ENCODE results near the gene ZBTB7C. TPM values are rescaled to one million over a fixed set of nuclear protein-coding genes. Genes with fewer than 3 reads are reported as not detected.
A peak's percentile ranks its signal among the peaks of the same experiment; 100 is the strongest.

The ZBTB7C gene
- total RNA-seq, 2 experiments from 2014 or later = 0.81 to 0.95 TPM

- H3K36me3 Mint-ChIP-seq (ENCODE audit: low read depth) = no peaks in the 10 kb centered on the region
- peaks cover 3% of the 10 kb centered on the region for H3K4me1 Mint-ChIP-seq
- peak; percentile 50 for DNase-seq
- no peak overlapping the region for H3K4me3 Mint-ChIP-seq
- no peak overlapping the region for H3K27ac Mint-ChIP-seq
- CTCF ChIA-PET = interaction anchor here (0.7 to 3.3 kb wide), 19 partner anchors 10 to 241 kb away, joined by 3 to 35 read pairs (median 4); partner anchors contain the start of gene SMAD2
- POLR2A ChIA-PET = no interaction called here
- peaks cover 5% of the 10 kb centered on the region for H3K27me3 Mint-ChIP-seq
- H3K9me3 Mint-ChIP-seq = peaks cover 8% of the 10 kb centered on the region
Observed at GRCh38 chr18:47997338-47997780, 411.8 kb downstream of the ZBTB7C start.

- Mint-ChIP-seq H3K27me3 (peaks cover 8% of the 10 kb centered on the region), H3K4me3 (no peak overlapping the region), H3K36me3 (ENCODE audit: low read depth) (no peaks in the 10 kb centered on the region), H3K27ac (no peak overlapping the region), H3K9me3 (peaks cover 8% of the 10 kb centered on the region), H3K4me1 (peaks cover 3% of the 10 kb centered on the region)
- ChIA-PET POLR2A (no interaction called here), CTCF (interaction anchor here (0.9 to 3.3 kb wide), 4 partner anchors 8 to 247 kb away, joined by 3 to 35 read pairs (median 14); no protein-coding TSS in a partner anchor)
- no peak for DNase-seq
Observed at GRCh38 chr18:47996091-47996541, 413.1 kb downstream of the ZBTB7C start.

GRCh38 chr18:47995654-47996053 lies 413.5 kb downstream of the ZBTB7C start:
- Mint-ChIP-seq H3K9me3 (peaks cover 8% of the 10 kb centered on the region), H3K36me3 (ENCODE audit: low read depth) (no peaks in the 10 kb centered on the region), H3K27ac (no peak overlapping the region), H3K4me1 (peaks cover 3% of the 10 kb centered on the region), H3K27me3 (peaks cover 8% of the 10 kb centered on the region), H3K4me3 (no peak overlapping the region)
- CTCF ChIA-PET = interaction anchor here (0.9 to 3.3 kb wide), 3 partner anchors 8 to 247 kb away, joined by 3 to 23 read pairs (median 5); no protein-coding TSS in a partner anchor
- DNase-seq = no peak
- POLR2A ChIA-PET = no interaction called here

- DNase-seq = no peak
- H3K4me1 Mint-ChIP-seq = no peaks in the 10 kb centered on the region
- peaks cover 13% of the 10 kb centered on the region for H3K27me3 Mint-ChIP-seq
- ChIA-PET POLR2A (no interaction called here), CTCF (no interaction called here)
- peaks cover 8% of the 10 kb centered on the region for H3K9me3 Mint-ChIP-seq
- no peak overlapping the region for H3K27ac Mint-ChIP-seq
- H3K36me3 Mint-ChIP-seq (ENCODE audit: low read depth) = no peaks in the 10 kb centered on the region
- H3K4me3 Mint-ChIP-seq = no peak overlapping the region
Observed at GRCh38 chr18:47993409-47993808, 415.8 kb downstream of the ZBTB7C start.

- ChIA-PET CTCF (no interaction called here), POLR2A (no interaction called here)
- Mint-ChIP-seq H3K36me3 (ENCODE audit: low read depth) (no peaks in the 10 kb centered on the region), H3K9me3 (peaks cover 8% of the 10 kb centered on the region), H3K27ac (no peak overlapping the region), H3K27me3 (peaks cover 13% of the 10 kb centered on the region), H3K4me3 (no peak overlapping the region), H3K4me1 (no peaks in the 10 kb centered on the region)
- no peak for DNase-seq
Observed at GRCh38 chr18:47992976-47993375, 416.2 kb downstream of the ZBTB7C start.

GRCh38 chr18:47992266-47992665 lies 416.9 kb downstream of the ZBTB7C start:
- H3K27me3 Mint-ChIP-seq = peaks cover 13% of the 10 kb centered on the region
- no peak overlapping the region for H3K4me3 Mint-ChIP-seq
- H3K27ac Mint-ChIP-seq = no peak overlapping the region
- peaks cover 3% of the 10 kb centered on the region for H3K9me3 Mint-ChIP-seq
- H3K36me3 Mint-ChIP-seq (ENCODE audit: low read depth) = no peaks in the 10 kb centered on the region
- POLR2A ChIA-PET = no interaction called here
- CTCF ChIA-PET = interaction anchor here (0.6 kb wide), 1 partner anchor 46 kb away, joined by 5 read pairs; no protein-coding TSS in a partner anchor
- DNase-seq = no peak
- no peaks in the 10 kb centered on the region for H3K4me1 Mint-ChIP-seq

- Mint-ChIP-seq H3K36me3 (ENCODE audit: low read depth) (no peaks in the 10 kb centered on the region), H3K27ac (no peak overlapping the region), H3K4me1 (no peaks in the 10 kb centered on the region), H3K4me3 (no peak overlapping the region), H3K27me3 (peaks cover 9% of the 10 kb centered on the region), H3K9me3 (no peaks in the 10 kb centered on the region)
- ChIA-PET CTCF (no interaction called here), POLR2A (no interaction called here)
- no peak for DNase-seq
Observed at GRCh38 chr18:47990981-47991380, 418.2 kb downstream of the ZBTB7C start.

GRCh38 chr18:47987388-47987699 lies 421.8 kb downstream of the ZBTB7C start:
- DNase-seq = no peak
- Mint-ChIP-seq H3K27me3 (peaks cover 8% of the 10 kb centered on the region), H3K4me1 (peaks cover 3% of the 10 kb centered on the region), H3K36me3 (ENCODE audit: low read depth) (no peaks in the 10 kb centered on the region), H3K9me3 (no peaks in the 10 kb centered on the region), H3K4me3 (no peak overlapping the region), H3K27ac (no peak overlapping the region)
- CTCF ChIA-PET = interaction anchor here (0.7 to 1.5 kb wide), 4 partner anchors 9 to 942 kb away, joined by 3 to 5 read pairs (median 4); no protein-coding TSS in a partner anchor
- POLR2A ChIA-PET = no interaction called here

- CTCF ChIA-PET = interaction anchor here (0.6 to 1.5 kb wide), 5 partner anchors 10 to 943 kb away, joined by 3 to 5 read pairs (median 4); no protein-coding TSS in a partner anchor
- H3K4me1 Mint-ChIP-seq = peaks cover 3% of the 10 kb centered on the region
- H3K4me3 Mint-ChIP-seq = no peak overlapping the region
- DNase-seq = no peak
- H3K27ac Mint-ChIP-seq = no peak overlapping the region
- POLR2A ChIA-PET = no interaction called here
- H3K27me3 Mint-ChIP-seq = peaks cover 8% of the 10 kb centered on the region
- H3K36me3 Mint-ChIP-seq (ENCODE audit: low read depth) = no peaks in the 10 kb centered on the region
- H3K9me3 Mint-ChIP-seq = no peaks in the 10 kb centered on the region
Observed at GRCh38 chr18:47986620-47987387, 422.4 kb downstream of the ZBTB7C start.

- peaks cover 6% of the 10 kb centered on the region for H3K27me3 Mint-ChIP-seq
Observed at GRCh38 chr18:47985866-47986265, 423.3 kb downstream of the ZBTB7C start.

GRCh38 chr18:47984991-47985390 lies 424.2 kb downstream of the ZBTB7C start:
- ChIA-PET CTCF (interaction anchor here (0.9 kb wide), 1 partner anchor 19 kb away, joined by 3 read pairs; no protein-coding TSS in a partner anchor), POLR2A (no interaction called here)
- Mint-ChIP-seq H3K27ac (no peak overlapping the region), H3K4me3 (no peak overlapping the region), H3K27me3 (peaks cover 4% of the 10 kb centered on the region), H3K9me3 (no peaks in the 10 kb centered on the region), H3K4me1 (peaks cover 3% of the 10 kb centered on the region), H3K36me3 (ENCODE audit: low read depth) (no peaks in the 10 kb centered on the region)
- DNase-seq = no peak

More at GRCh38 chr18:47985866-47986265, 423.3 kb downstream of the ZBTB7C start:
- peaks cover 3% of the 10 kb centered on the region for H3K4me1 Mint-ChIP-seq
- no peaks in the 10 kb centered on the region for H3K9me3 Mint-ChIP-seq
- H3K4me3 Mint-ChIP-seq = no peak overlapping the region
- no peak for DNase-seq
- no peak overlapping the region for H3K27ac Mint-ChIP-seq
- no peaks in the 10 kb centered on the region for H3K36me3 Mint-ChIP-seq (ENCODE audit: low read depth)
- CTCF ChIA-PET = interaction anchor here (1.3 kb wide), 1 partner anchor 16 kb away, joined by 3 read pairs; no protein-coding TSS in a partner anchor
- POLR2A ChIA-PET = no interaction called here

GRCh38 chr18:47983946-47984345 lies 425.2 kb downstream of the ZBTB7C start:
- no peak overlapping the region for H3K27ac Mint-ChIP-seq
- peaks cover 2% of the 10 kb centered on the region for H3K27me3 Mint-ChIP-seq
- H3K4me3 Mint-ChIP-seq = no peak overlapping the region
- no peak for DNase-seq
- H3K9me3 Mint-ChIP-seq = no peaks in the 10 kb centered on the region
- H3K4me1 Mint-ChIP-seq = peaks cover 3% of the 10 kb centered on the region
- ChIA-PET POLR2A (no interaction called here), CTCF (interaction anchor here (1.0 kb wide), 1 partner anchor 211 kb away, joined by 3 read pairs; no protein-coding TSS in a partner anchor)
- no peaks in the 10 kb centered on the region for H3K36me3 Mint-ChIP-seq (ENCODE audit: low read depth)

GRCh38 chr18:47983055-47983454 lies 426.1 kb downstream of the ZBTB7C start:
- no peak for DNase-seq
- H3K4me3 Mint-ChIP-seq = no peak overlapping the region
- ChIA-PET CTCF (interaction anchor here (1.0 kb wide), 1 partner anchor 210 kb away, joined by 3 read pairs; no protein-coding TSS in a partner anchor), POLR2A (no interaction called here)
- H3K27me3 Mint-ChIP-seq = peaks cover 2% of the 10 kb centered on the region
- peaks cover 3% of the 10 kb centered on the region for H3K4me1 Mint-ChIP-seq
- no peak overlapping the region for H3K27ac Mint-ChIP-seq
- no peaks in the 10 kb centered on the region for H3K36me3 Mint-ChIP-seq (ENCODE audit: low read depth)
- H3K9me3 Mint-ChIP-seq = no peaks in the 10 kb centered on the region
